Measurements from ENCODE around the gene KCNS3.

The KCNS3 gene

DNA sequence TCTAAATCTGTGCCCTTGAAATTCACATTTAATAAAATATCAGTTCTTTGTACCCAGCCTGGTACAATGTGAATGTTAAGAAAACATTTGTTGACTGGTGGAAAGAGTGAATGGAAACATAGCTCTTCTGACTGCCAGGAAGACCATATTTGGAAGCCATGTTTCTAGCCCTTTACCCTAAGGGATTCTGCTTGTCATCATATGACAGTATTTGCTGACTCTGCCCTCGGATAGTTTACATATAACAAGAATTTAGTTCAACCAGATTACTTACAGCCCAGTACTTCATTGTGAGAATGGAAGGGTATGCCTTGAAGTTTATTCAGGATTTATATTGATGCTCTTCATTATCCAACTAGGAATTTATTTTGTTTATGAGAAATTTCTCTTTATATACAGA, 13.8 kb upstream of the KCNS3 start:
- Histone ChIP-seq H3K36me3 (no peaks in the 10 kb centered on the region), H3K27ac (no peak overlapping the region), H3K4me1 (ENCODE audit: control insufficient read depth in 1 of 2, insufficient read depth in 1 of 2, low read depth in 1 of 2, low read length in 1 of 2) (no peaks in the 10 kb centered on the region), H3K27me3 (peaks cover 12% of the 10 kb centered on the region), H3K9me3 (no peaks in the 10 kb centered on the region), H3K4me3 (ENCODE audit: low read depth in 1 of 2, low read length in 1 of 2) (no peak overlapping the region)
- TF ChIP-seq, protein P1, sequence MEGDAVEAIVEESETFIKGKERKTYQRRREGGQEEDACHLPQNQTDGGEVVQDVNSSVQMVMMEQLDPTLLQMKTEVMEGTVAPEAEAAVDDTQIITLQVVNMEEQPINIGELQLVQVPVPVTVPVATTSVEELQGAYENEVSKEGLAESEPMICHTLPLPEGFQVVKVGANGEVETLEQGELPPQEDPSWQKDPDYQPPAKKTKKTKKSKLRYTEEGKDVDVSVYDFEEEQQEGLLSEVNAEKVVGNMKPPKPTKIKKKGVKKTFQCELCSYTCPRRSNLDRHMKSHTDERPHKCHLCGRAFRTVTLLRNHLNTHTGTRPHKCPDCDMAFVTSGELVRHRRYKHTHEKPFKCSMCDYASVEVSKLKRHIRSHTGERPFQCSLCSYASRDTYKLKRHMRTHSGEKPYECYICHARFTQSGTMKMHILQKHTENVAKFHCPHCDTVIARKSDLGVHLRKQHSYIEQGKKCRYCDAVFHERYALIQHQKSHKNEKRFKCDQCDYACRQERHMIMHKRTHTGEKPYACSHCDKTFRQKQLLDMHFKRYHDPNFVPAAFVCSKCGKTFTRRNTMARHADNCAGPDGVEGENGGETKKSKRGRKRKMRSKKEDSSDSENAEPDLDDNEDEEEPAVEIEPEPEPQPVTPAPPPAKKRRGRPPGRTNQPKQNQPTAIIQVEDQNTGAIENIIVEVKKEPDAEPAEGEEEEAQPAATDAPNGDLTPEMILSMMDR (IDR thresholded peaks at IDR 0.05) = no peak

DNA sequence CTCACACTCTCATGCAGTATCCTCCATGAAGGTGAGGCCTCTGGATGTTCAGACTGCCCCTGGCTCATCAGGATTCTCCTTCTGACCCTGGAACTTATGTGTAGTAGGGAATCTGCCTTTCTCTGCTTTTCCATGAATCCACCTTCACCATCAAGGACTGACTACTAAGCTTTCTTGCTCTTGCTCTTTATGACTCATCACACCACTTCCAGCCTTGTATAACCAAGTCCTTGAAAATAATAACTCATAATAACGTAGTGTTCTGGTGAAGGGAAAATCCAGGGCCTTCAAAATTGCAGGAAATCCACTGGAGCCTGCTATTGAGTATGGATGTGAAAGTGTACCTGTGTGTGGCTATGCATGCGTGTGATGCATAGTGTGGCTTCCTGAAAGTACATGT, 11.3 kb upstream of the KCNS3 start:
- H3K27me3 ChIP-seq = peaks cover 5% of the 10 kb centered on the region
- H3K4me1 ChIP-seq (ENCODE audit: control insufficient read depth in 1 of 2, insufficient read depth in 1 of 2, low read depth in 1 of 2, low read length in 1 of 2) = no peaks in the 10 kb centered on the region
- H3K9me3 ChIP-seq = no peaks in the 10 kb centered on the region
- H3K4me3 ChIP-seq (ENCODE audit: low read depth in 1 of 2, low read length in 1 of 2) = no peak overlapping the region
- H3K27ac ChIP-seq = no peak overlapping the region
- no peaks in the 10 kb centered on the region for H3K36me3 ChIP-seq
- TF ChIP-seq, protein P1 (IDR thresholded peaks at IDR 0.05) = no peak

DNA sequence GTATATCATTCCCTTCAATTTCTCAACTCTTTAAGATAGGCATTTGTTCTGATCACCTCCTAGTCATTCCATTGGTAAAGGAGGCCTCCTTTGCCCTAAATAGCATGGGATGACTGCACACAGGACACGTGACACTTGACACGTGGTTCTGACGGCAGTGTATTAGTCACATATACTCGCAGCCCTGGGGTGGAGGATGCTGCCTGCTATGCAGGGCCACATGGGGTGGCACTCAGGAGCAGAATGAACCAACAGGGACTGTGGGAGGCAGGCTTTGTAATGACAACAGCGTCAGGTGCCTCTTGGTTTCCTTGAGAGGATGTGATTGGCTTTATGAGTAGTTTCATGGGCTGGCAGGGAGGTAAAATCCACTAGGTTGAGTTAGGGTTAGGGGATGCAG, 9.3 kb upstream of the KCNS3 start:
- no peaks in the 10 kb centered on the region for H3K9me3 ChIP-seq
- H3K36me3 ChIP-seq = no peaks in the 10 kb centered on the region
- no peak overlapping the region for H3K4me3 ChIP-seq (ENCODE audit: low read depth in 1 of 2, low read length in 1 of 2)
- no peak overlapping the region for H3K27ac ChIP-seq
- TF ChIP-seq, protein P1 (IDR thresholded peaks at IDR 0.05) = no peak
- peaks cover 13% of the 10 kb centered on the region for H3K27me3 ChIP-seq
- H3K4me1 ChIP-seq (ENCODE audit: control insufficient read depth in 1 of 2, insufficient read depth in 1 of 2, low read depth in 1 of 2, low read length in 1 of 2) = no peaks in the 10 kb centered on the region

DNA sequence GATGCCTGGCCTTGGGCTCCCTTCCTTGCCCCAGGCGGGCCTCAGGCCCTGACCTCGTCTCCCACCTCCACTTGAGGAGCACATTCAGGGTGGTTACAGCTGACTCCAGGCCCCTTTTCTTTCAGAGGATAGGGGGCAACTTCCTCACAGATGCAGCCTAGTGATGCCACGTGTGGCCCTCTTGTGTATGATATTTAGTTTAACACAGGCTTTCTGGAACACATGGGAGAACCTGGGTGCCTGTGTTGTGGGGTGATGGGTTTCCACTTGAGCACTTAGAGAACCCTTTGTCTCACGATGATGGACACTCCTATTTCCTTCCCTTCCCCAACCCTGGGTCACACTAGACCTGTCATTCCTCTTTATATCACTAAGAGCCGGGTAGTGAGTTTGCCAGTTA, 6.8 kb upstream of the KCNS3 start:
- Histone ChIP-seq H3K9me3 (no peaks in the 10 kb centered on the region), H3K4me1 (ENCODE audit: control insufficient read depth in 1 of 2, insufficient read depth in 1 of 2, low read depth in 1 of 2, low read length in 1 of 2) (no peaks in the 10 kb centered on the region), H3K36me3 (no peaks in the 10 kb centered on the region), H3K27me3 (peaks cover 38% of the 10 kb centered on the region), H3K4me3 (ENCODE audit: low read depth in 1 of 2, low read length in 1 of 2) (no peak overlapping the region), H3K27ac (no peak overlapping the region)
- TF ChIP-seq, protein P1 (IDR thresholded peaks at IDR 0.05) = no peak

DNA sequence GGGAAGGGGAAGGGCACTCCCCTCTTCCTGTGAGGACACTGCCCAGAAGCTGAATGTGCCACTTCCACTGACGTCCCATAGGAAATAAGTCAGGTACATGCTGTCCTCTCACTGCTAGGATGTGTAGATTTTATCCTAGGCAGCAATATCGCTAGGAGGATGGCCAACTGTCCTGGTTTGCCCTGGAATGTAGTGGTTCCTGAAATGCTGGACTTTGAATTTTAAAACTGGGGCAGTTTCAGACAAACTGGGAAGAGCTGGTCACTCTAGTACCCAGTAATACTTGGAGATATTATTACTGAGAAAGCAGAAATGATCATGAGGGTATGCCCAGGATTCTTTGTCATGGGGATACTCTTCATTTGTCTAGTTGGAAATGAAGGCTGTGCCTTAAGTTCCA, 5.4 kb upstream of the KCNS3 start:
- H3K27me3 ChIP-seq = peaks cover 52% of the 10 kb centered on the region
- H3K27ac ChIP-seq = no peak overlapping the region
- no peaks in the 10 kb centered on the region for H3K9me3 ChIP-seq
- TF ChIP-seq, protein P1 (IDR thresholded peaks at IDR 0.05) = no peak
- peaks cover 0 to 6% of the 10 kb centered on the region in 2 experiments for H3K4me1 ChIP-seq (ENCODE audit: control insufficient read depth in 1 of 2, insufficient read depth in 1 of 2, low read depth in 1 of 2, low read length in 1 of 2)
- no peaks in the 10 kb centered on the region for H3K36me3 ChIP-seq
- H3K4me3 ChIP-seq (ENCODE audit: low read depth in 1 of 2, low read length in 1 of 2) = no peak overlapping the region

DNA sequence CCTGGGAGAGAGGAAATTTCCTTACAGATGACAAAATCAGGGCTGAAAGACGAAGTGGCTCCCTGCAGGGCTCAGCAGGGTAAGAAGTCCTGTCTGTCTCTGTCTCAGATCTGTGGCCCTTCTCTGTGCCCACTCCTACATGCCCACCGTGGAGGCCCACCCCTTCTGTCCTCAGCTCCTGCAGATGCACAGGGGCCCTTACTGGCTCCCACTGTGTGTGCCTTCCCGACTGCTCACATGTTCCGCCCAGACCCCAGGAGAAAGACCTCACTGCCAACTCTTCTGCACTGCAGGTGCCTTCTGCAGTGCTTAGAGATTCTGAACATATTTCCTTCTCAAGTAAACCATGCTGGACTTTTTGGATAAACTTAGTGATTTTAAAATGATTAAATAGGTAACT, 1.9 kb upstream of the KCNS3 start:
- H3K27me3 ChIP-seq = peaks cover 82% of the 10 kb centered on the region
- H3K9me3 ChIP-seq = no peaks in the 10 kb centered on the region
- no peaks in the 10 kb centered on the region for H3K36me3 ChIP-seq
- no peak overlapping the region for H3K4me3 ChIP-seq (ENCODE audit: low read depth in 1 of 2, low read length in 1 of 2)
- TF ChIP-seq, protein P1 (IDR thresholded peaks at IDR 0.05) = no peak
- peaks cover 9 to 14% of the 10 kb centered on the region in 2 experiments for H3K4me1 ChIP-seq (ENCODE audit: control insufficient read depth in 1 of 2, insufficient read depth in 1 of 2, low read depth in 1 of 2, low read length in 1 of 2)
- H3K27ac ChIP-seq = no peak overlapping the region

All from neutrophil (primary cell).